GM21381 (cell line): Measurements from ENCODE around the gene WRNIP1.

Experiments used
- ATAC-seq: cut with Tn5 transposase; IDR thresholded peaks from one replicate; pipeline ENCODE4 v1.9.1; 2021; ENCODE audit warnings: mild to moderate bottlenecking, moderate library complexity; ENCODE audit not compliant: unreplicated experiment

Gene WRNIP1

DNA sequence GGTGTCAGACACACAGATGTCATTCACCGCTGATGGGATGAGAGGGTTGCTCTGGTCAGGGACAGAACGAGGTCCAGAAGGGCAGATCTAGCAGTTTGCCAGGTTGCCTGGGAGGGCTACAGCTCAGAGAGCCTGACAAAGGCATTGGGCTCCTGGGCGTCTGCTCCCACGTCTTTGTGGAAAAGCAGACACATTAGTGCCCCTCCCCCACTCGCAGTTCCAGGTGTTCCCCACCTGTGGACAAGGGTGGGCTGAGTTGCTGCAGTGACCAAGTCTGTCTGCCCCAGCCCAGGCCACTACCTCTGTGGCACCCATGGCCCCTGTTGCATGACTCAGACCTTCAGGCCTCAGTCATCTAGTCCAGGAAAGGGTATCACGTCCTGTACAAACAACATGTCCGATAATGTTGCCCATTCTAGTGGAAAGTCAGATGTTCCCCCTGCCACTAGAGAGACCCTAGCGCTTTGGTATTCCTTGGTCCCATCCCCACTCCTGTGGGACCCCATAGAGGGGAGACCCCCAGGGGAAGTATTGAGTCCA lies 37.4 kb downstream of the WRNIP1 start:
- no peak for ATAC-seq

DNA sequence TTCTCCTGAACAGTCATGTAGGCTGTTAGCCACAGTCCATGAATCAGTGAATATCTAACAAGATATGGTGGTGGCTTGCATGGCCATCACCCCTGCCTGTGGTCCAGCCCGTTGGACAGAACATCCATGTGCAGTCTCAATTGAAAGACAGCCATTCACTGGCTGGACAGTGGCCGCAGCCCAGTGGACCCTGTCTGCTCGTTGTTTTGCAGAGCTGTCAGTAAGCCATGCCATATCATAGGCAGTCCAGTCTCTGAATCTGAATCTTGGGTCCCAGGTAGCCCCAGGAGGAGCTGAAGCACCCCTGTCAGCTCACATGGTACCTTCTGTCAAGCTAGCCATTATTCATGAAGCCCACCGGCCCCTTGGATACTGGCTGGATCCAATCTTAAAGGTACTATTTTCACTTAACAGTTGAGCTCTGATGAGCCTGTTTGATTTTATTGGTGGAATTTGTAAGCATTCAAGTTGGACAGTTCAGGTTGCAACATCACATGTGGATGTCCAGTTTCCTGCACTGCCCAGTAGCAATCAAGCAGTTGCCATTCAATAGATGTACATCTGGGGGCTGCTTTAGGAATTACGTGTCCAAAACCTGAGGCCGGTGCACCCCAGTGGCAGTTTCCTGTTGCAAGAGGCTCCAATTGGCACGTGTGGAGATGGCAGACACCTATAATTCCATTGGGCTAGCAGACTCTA lies 38.7 kb downstream of the WRNIP1 start:
- no peak for ATAC-seq

DNA sequence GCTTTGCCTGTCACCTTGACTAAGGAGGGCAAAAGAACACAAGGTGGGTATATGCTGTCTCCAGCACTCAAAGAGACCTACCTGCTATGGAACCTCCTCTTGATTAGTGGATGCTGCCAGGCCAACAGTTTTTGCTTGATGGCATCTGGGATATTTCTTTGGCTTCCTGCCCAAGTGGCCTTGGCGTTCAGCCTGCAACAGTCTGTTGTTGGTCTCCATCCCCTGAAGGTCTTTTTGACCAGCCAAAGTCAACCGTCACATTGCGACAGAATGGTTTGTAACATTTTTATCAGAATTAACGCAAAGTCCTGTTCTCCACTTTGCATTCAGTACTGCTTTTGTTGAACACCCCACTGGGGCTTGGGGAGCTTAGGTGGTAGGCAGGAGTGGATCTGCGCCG lies 39.3 kb downstream of the WRNIP1 start:
- no peak for ATAC-seq

DNA sequence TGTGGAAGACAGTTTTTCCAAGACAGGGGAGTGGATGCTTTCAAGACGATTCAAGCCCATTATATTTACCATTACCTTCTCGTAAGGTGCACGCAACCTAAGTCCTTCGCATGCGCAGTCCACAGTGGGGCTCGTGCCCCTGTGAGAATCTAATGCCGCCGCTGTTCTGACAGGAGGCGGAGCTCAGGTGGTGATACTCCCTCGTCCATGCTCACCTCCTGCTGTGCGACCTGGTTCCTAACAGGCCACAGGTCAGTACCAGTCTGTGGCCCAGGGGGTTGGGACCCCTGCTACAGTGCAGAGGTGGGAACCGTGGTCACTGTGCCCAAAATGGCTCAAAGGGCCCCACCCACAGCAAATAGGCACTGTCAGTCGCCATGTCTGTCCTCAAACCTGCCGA lies 39.8 kb downstream of the WRNIP1 start:
- ATAC-seq: no peak

DNA sequence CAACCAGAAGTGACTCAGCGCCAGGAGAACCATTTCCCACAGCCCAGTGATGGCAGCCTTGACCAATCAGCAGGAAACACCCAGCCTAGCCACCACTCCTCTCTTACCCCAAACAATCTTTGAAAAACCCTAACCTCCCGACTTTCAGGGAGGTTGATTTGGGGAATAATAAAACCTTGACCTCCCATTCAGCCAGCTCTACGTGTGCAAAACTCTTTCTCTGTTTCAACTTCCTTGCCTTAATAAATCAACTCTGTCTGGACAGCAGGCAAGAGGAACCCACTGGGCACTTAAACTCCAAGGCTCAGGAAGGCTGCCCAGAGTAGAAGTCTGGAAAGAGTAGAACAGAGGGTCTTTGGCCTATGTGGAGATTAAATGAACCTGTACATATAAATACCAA lies 41.5 kb downstream of the WRNIP1 start:
- no peak for ATAC-seq

DNA sequence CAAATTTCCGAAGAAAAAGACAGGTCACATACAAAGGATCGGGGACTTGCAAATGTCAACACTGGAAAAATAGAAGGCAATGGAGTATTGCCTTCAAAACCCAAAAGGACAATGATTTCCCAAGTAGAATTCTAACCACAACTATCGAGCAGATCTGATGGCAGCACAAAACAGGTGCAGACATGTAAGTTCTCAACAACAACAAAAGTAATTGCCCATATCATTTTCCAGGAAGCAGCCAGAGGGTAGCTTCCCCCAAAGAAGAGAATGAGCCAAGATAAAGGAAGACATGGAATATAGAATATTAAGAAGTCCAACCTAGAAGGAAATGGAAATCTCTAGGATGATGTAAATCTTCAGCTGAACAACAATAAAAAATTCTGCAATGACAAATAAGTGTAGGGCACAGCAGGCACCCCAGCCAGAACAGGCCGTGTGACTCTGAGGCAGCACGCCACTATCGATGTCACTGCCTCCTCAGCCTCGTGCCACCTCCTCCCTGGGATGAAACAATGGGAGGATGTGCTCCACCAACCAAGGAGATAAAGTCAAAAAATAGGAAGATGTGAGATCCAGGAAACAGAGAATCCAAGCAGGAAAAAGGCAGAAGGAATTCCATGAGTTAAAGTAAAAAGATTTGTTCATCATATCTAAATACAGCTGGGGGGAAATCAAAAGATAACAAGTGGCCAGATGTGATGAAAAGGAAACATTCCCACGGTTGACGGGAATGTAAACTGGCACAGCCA lies 42.3 kb downstream of the WRNIP1 start:
- no peak for ATAC-seq

DNA sequence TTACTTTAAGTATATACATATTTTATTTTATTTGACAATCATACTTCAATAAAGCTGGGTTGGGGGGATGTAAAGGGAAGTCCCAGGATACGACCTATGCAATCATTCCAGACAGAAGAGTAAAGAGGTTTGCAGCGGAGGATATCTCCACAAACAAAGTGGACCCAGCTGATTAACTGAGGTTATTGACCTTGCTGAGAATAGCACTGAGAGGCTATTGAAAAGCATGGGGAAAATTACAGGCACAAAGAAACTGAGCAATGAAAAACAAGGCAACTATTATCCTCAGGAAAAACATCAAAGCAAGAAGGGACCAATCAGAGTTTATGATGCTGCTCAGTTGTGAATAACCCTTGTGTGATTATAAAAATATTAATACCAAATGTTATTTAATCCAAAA lies 43.8 kb downstream of the WRNIP1 start:
- no peak for ATAC-seq

DNA sequence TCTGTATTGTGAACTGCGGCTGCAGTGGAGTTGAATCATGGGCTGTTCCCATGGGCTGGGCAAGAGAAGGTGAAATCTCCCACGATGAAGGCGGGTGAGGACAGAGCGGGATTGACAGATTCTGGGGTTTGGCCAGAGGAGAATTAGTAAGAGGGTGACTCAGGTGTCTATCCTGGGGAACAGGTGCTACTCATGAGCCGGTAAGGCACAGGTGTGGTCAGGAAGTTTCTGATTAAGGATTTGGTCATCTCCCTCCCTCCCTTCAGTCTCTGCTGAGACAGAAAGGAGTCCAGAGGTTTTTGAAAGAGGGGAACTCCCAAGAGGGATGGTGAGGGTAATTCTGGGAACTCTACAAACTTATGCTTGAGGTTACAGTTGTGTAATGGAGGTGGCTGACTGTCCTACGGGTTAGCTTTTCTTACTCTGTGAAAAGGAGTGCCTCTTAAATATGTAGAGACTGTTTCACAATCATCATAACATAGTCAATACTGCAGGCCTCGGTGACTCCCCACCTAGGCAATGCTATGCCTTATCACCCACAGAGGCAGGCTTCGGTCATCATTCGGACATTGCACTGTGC lies 45.0 kb downstream of the WRNIP1 start:
- no peak for ATAC-seq

DNA sequence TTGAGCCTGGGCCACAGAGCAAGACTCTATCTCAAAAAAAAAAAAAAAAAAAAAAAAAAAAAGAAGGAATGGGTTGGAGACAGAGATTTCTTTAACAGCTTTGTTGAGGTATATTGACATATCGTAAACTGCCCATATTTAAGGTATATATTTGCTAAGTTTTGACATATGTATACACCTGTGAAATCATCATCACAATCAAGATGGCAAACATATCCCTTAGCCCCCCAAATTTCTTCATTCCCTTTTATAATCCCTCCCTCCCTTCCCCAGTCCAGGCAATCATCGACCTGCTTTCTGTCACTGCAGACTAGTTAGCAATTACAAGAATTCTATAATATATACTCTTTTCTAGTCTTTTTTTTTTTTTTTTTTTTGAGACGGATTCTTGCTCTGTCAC lies 47.5 kb downstream of the WRNIP1 start:
- no peak for ATAC-seq

DNA sequence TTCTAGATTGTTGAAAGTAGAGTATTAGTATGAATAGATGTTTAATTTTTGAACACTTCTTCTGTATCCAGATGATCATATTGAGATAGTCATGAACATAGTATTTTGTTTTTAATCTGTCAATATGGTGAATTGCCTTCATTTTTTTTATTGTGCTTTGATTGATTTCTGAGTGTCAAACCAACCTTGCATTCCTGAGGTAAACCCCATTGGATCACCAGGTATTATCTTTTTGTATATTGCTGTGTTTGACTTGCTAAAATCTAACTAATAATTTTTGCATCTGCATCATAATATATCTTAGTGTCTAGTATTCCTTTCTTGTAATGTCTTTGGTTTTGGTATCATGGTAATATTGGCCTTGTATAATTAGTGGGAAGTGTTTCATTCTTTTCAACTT lies 51.0 kb downstream of the WRNIP1 start:
- no peak for ATAC-seq

DNA sequence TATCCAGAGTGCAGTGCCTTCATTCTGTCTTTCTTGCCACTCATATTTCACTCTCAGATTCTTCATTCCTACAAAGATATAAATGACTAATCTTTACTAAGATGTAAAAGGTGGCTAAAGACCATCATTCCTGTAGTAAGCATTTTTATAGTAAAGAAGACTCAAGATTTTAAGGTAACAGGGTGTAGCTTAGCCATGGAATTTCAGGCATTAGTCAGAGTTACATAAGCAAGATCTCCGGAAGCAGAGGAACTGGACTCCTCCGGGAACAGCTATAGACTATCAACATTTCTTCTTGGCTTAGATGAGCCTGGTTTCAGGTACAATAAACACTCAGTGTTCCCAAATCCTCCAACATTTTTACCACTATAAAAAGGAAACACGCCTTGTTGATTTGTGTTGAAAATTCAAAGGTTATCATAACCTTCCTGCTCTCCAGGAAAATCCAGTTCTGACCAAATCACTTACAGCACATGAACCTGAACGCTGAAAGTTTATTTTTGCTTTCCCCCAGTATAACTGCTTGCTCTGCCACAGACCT lies 52.8 kb downstream of the WRNIP1 start:
- ATAC-seq: no peak

DNA sequence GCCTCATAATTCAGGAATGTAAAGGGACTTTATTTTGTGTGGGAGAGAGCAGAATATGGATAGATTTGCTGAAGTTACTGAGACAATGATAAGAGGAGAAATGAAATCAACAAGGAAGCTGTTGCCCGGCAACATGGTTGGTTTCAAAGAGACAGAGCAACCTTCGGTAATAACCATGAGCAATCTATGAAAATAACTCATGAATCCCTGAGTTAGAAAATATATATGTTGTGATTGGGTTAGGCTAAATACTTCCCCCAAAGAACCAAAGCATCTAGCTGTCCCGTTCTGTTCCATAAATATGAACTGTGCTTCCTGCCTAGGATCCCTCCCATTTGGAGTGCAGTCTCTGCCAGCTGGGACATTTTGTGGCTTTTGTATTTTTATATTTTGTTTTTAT lies 53.4 kb downstream of the WRNIP1 start:
- no peak for ATAC-seq

DNA sequence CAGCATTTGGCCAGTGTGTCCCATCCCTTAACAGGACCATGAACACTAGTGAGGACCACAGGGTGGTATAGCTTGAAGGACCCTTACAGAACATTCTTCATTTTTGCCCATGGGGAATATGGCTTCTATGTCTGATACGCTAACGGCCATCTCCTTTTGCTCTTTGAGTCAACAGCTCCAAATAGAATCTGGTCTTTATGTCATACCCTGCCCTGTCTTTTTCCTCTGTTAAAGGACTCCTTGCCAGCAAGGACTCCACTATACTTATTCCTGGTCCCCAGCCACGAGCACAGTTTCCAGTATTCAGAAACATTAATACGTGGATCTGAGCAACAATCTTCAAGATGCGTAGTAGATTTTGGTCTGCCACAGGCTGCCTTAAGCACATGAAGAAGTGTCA lies 53.9 kb downstream of the WRNIP1 start:
- no peak for ATAC-seq

DNA sequence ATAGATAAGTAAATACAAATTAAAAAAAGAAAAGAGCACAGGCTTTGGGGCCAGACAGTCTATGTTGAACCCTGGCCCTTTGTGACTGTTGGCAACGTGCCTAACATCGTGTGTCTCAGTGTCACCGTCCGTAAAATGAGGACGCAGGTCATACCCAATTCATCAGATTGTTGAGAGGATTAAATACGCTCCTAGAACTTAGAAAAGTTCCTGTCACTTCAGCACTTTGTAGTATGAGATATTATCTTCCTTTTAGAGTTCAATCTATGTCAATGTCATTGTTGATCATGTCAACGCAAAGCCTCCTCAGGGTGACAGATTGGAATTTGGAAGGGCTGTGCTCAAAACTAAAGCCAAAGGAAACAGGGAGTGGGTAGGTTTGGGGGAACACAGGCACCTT lies 54.8 kb downstream of the WRNIP1 start:
- ATAC-seq: no peak

DNA sequence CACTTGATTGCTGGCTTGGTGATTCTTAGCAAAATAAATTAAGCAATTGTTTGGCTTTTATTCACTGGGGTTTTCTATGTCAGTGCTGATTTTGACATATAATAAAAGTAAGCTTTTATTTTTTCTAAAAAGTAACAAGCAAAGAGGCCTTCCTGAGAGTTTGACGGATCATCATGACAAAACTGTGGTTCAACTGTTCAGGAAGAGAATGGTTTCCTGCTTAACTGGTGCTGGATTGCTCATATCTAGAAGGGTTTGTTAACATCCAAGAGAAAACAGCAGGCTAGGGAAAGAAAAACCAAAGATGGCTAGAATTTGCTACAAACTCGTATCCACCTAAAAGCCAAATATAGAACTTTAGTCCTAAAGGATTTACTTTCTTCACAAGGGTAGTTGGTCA lies 55.2 kb downstream of the WRNIP1 start:
- no peak for ATAC-seq

DNA sequence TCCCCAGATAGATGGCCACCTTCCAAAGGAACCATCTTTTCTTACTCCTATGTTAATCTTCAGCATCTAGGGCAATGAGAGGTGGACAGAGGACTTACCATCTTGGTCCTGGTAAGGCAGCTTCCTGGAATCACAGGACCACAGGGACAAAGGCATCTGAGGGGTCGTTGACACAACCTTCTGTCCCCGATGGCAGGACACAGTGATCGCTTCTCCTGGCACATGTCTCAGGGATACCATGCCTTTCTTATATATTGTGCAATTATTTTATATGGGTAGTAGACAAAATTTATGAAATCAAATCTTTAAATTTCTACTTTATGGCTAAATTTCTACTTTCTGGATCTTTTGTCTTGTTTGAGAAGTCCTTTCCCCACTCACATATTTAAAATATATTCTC lies 56.4 kb downstream of the WRNIP1 start:
- no peak for ATAC-seq

DNA sequence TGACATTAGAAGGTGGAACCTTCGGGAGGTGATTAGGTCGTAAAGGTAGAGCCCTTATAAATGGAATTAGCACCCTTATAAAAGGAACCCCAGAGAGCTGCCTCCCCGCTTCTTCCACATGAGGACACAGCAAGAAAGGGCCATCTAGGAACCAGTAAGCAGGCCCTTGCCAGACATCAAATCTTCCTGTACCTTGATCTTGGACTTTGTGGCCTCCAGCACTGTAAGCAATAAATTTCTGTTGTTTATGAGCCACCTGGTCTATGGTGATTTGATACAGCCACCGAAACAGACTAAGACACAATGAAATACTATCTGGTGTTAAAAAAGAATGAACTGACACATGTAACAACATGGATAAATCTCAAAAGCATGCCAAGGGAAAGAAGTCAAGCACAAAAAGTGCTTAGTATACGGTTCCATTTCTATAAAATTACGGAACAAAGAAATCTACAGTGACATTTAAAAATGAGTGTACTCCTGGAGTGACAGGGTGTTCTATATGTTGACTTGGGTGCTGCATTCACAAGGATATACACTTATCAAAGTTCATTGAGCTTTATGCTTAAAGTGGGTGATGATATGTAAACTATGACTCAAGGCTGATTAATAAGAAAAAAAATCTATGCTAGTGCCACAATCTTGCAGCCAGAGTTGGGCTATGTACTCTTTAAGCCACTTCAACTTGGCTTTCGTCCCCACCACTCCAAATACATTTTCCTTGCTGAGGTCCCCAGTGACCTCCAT lies 58.1 kb downstream of the WRNIP1 start:
- no peak for ATAC-seq

DNA sequence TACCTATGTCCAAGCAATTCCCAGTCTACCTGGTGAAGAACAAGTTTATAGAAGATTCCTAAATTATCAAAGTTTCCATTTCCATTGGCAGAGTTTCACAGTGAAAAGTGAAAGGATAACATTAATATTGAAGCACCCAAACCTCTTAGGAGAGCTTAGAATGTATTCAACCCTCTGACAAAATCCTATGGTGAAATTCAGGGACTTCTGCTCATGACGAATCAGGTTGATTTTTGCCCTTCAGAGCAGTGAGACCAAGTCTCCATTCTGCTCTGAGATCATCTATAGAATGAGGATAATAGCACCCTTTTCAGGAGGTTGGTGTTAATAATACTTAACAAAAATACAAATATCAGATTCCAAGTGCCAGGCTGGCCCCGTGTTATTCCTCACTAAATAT lies 60.9 kb downstream of the WRNIP1 start:
- ATAC-seq: no peak

DNA sequence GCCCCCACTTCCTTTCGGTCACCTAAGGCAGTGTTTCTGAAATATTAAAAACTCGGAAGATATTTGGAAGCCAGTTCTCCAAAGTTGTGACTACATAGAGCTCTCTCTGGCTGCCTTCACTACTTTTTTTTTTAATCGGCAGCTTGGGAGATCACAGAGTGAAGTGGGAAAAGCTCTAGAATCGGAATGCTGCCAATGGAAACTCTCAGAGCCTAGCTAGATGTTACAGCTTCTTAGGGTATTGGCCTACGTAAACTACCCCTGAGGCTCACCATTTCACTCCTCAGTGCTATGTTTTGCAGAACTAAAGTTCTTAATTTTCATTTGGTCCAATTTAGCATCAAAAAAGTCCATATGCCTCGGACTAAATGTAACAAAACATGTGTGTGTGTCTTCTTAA lies 61.9 kb downstream of the WRNIP1 start:
- ATAC-seq: no peak

DNA sequence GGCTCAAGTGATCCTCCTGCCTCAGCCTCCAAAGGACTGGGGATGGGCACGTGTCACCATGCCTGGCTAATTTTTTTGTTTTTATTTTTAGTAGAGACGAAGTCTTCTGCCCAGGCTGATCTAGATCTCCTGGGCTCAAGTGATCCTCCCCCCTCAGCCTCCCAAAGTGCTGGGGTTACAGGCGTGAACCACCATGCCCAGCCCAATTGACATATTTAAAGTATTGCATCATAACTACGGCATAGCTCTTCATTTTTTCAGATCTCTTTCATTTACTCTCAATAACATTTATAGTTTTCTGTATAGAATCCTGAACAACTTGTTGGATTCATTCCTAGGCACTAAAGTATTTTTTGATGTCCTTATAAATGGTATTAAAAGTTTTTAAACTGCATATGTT lies 63.4 kb downstream of the WRNIP1 start:
- ATAC-seq: no peak

DNA sequence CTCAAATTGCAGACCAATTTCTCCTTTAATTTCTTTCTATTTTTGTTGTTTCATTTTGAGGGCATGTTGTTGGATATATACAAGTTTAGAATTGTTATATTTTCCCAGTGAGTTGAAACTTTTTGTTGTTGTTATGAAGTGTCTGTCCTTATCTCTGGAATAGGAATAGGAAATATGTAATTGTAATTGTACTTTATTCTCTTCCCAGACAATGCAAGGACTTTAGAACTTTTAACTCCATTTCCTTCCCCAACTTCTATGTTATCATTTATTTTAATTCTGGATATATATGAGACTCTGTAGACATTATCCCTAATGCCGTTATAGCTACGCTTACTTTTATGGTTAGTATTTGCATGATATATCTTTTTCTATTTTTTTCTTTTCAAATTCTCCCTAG lies 64.1 kb downstream of the WRNIP1 start:
- no peak for ATAC-seq
